Osteoblast (primary cell): Measurements from ENCODE around the gene CAMTA1. TPM values are rescaled to one million over a fixed set of nuclear protein-coding genes. Genes with fewer than 3 reads are reported as not detected.
"Not testable (repeated sequence)": the region's sequence is repeated elsewhere in the genome, so short reads cannot be mapped to it uniquely, and the experiment has no call there.

Experiments
- DNase-seq: peaks from one replicate; pipeline ENCODE4 v3.0.0; 2011; ENCODE audit warnings: low spot score, mixed read lengths; ENCODE audit not compliant: insufficient read length; ENCODE audit errors: missing footprints
- H2AFZ ChIP-seq: 2 replicates; pipeline ENCODE4 v1.6.0; 2011; ENCODE audit warnings: mild to moderate bottlenecking, low read length
- H3K27ac ChIP-seq: 2 replicates; pipeline ENCODE4 v1.5.1; 2011; ENCODE audit warnings: mild to moderate bottlenecking, low read depth, low read length, moderate library complexity
- H3K27me3 ChIP-seq: 2 replicates; pipeline ENCODE4 v1.6.0; 2012; ENCODE audit warnings: mild to moderate bottlenecking, control low read depth, inconsistent platforms, low read length, moderate library complexity; ENCODE audit not compliant: insufficient read depth
- H3K36me3 ChIP-seq: 2 replicates; pipeline ENCODE4 v1.5.1; 2011; ENCODE audit warnings: mild to moderate bottlenecking, low read length, control low read depth, moderate library complexity; ENCODE audit not compliant: insufficient read depth
- H3K4me1 ChIP-seq: 2 replicates; pipeline ENCODE4 v1.5.1; 2011; ENCODE audit warnings: mild to moderate bottlenecking, low read length, control low read depth, moderate library complexity; ENCODE audit not compliant: insufficient read depth
- H3K4me2 ChIP-seq: 2 replicates; pipeline ENCODE4 v1.6.0; 2011; ENCODE audit warnings: mild to moderate bottlenecking, low read length; ENCODE audit not compliant: insufficient read depth
- H3K4me3 ChIP-seq: fragments of 200-600 bp; sonication (generic); 3 replicates; pipeline ENCODE4 v1.5.1; 2012; ENCODE audit warnings: mild to moderate bottlenecking, low read length, inconsistent platforms; ENCODE audit not compliant: insufficient read depth
- H3K79me2 ChIP-seq: 2 replicates; pipeline ENCODE4 v1.6.0; 2012; ENCODE audit warnings: mild to moderate bottlenecking, low read length, control low read depth, inconsistent platforms; ENCODE audit not compliant: insufficient read depth
- H3K9me3 ChIP-seq: 2 replicates; pipeline ENCODE4 v1.5.1; 2011; ENCODE audit warnings: low read depth, low read length, control low read depth
- H4K20me1 ChIP-seq: 2 replicates; pipeline ENCODE4 v1.6.0; 2012; ENCODE audit warnings: mild to moderate bottlenecking, low read length, control low read depth; ENCODE audit not compliant: insufficient read depth
- CTCF ChIP-seq: IDR thresholded peaks from 2 replicates; pipeline ENCODE4 v1.5.1; 2011; ENCODE audit warnings: mild to moderate bottlenecking, low read depth, low read length, moderate library complexity; ENCODE audit errors: extremely low read depth
- total RNA-seq: library from RNA; depleted of rRNA; stranded (reverse); fragments of >200 nt; gene quantifications from 2 replicates; pipeline ENCODE4 v1.2.3, GENCODE V29; 2012

CAMTA1 gene
- total RNA-seq, 1 donor, result 47.4 TPM

- H3K79me2 ChIP-seq, result no peaks in the 10 kb centered on the region
- H3K4me1 ChIP-seq, result no peaks in the 10 kb centered on the region
- no peak for TF ChIP-seq CTCF
- H3K4me3 ChIP-seq, result no peak overlapping the region
- no peaks in the 10 kb centered on the region for H3K9me3 ChIP-seq
- DNase-seq, result no peak
- no peak overlapping the region for H3K4me2 ChIP-seq
- no peaks in the 10 kb centered on the region for H4K20me1 ChIP-seq
- no peaks in the 10 kb centered on the region for H3K36me3 ChIP-seq
- no peak overlapping the region for H2AFZ ChIP-seq
- H3K27ac ChIP-seq, result no peak overlapping the region
- peaks cover 57% of the 10 kb centered on the region for H3K27me3 ChIP-seq
These were observed 920.0 kb downstream of the CAMTA1 start for GRCh38 chr1:7705048-7705907.

GRCh38 chr1:7705908-7706216 lies 920.6 kb downstream of the CAMTA1 start:
- Histone ChIP-seq H3K27me3 (peaks cover 51% of the 10 kb centered on the region), H2AFZ (no peak overlapping the region)

GRCh38 chr1:7707527-7707926 lies 922.3 kb downstream of the CAMTA1 start:
- no peaks in the 10 kb centered on the region for H3K9me3 ChIP-seq
- no peak overlapping the region for H3K27ac ChIP-seq
- no peak overlapping the region for H2AFZ ChIP-seq
- DNase-seq, result no peak
- H4K20me1 ChIP-seq, result no peaks in the 10 kb centered on the region
- TF ChIP-seq CTCF, result no peak
- no peak overlapping the region for H3K4me2 ChIP-seq
- H3K27me3 ChIP-seq, result peaks cover 41% of the 10 kb centered on the region
- H3K4me3 ChIP-seq, result no peak overlapping the region
- no peaks in the 10 kb centered on the region for H3K36me3 ChIP-seq
- H3K79me2 ChIP-seq, result no peaks in the 10 kb centered on the region
- no peaks in the 10 kb centered on the region for H3K4me1 ChIP-seq

More at GRCh38 chr1:7705908-7706216, 920.6 kb downstream of the CAMTA1 start:
- H3K27ac ChIP-seq, result no peak overlapping the region
- no peak overlapping the region for H3K4me2 ChIP-seq
- no peak for DNase-seq
- no peak for TF ChIP-seq CTCF
- H4K20me1 ChIP-seq, result no peaks in the 10 kb centered on the region
- H3K9me3 ChIP-seq, result no peaks in the 10 kb centered on the region
- H3K36me3 ChIP-seq, result no peaks in the 10 kb centered on the region
- no peaks in the 10 kb centered on the region for H3K4me1 ChIP-seq
- no peaks in the 10 kb centered on the region for H3K79me2 ChIP-seq
- no peak overlapping the region for H3K4me3 ChIP-seq

GRCh38 chr1:7708065-7708464 lies 922.8 kb downstream of the CAMTA1 start:
- not testable (repeated sequence) for DNase-seq, H3K4me1 ChIP-seq, H2AFZ ChIP-seq, H3K79me2 ChIP-seq, H4K20me1 ChIP-seq, H3K4me2 ChIP-seq, H3K9me3 ChIP-seq, H3K36me3 ChIP-seq, H3K4me3 ChIP-seq, H3K27ac ChIP-seq
- peaks cover 36% of the 10 kb centered on the region for H3K27me3 ChIP-seq
